Measurements from ENCODE around the gene PNO1. TPM values are rescaled to one million over a fixed set of nuclear protein-coding genes. Genes with fewer than 3 reads are reported as not detected.

Gene PNO1
- polyA plus RNA-seq, 1 donor (not counting 4 experiments of a cell fraction or from before 2014, with no cell fraction given), result 22.5 TPM

DNA sequence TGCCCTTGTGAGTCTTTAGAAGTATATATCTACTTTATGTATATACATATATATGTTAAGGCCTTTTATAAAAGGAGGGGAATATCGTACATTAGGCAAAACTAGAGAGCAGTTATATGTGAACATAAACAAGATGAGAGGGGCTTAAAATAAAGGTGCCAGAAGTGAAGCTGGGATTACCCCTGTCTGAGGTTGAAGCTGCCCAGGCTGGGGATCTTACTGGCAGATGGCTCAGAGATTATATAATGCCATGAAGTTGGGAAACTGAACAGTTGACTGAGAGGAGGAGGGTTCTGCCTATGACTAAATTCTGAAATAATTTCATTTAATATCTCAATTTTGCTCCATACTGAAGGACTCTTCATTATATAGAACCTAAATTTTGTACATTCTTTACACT is 6.0 kb downstream of the PNO1 start:
- dilution Hi-C loops (cut with MboI; ENCODE audit: extremely low pct_ligation_motif_present, low sequenced_read_pairs), result no loop called here
- H3K4me2 ChIP-seq (ENCODE audit: control insufficient read depth, extremely low read depth, insufficient read depth, low read depth, low read length), result no peak overlapping the region
- H3K79me2 ChIP-seq (ENCODE audit: control insufficient read depth, insufficient read depth, low read length), result peaks cover 26% of the 10 kb centered on the region

DNA sequence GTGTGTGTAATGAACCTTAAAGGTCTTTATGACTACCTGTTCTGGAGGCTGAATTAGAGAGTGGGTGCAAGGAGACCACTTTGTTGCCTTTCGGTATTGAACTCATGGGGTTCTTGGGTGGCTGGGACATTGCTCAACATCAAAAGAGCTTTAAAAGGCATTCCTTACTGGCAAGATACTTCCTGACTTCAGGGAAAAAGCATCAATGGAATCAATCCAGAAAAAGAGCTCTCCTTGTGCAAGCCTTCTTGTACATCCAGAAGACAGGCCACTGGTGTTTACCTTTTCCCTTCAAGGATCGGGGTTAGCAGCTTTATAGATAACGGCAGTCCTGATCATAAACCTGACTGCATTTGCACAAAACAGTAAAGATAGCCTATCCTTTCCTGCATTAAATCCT is 9.5 kb downstream of the PNO1 start:
- no peak overlapping the region for H3K27ac ChIP-seq (ENCODE audit: control insufficient read depth, insufficient read depth, low read length)
- no peaks in the 10 kb centered on the region for H3K9me1 ChIP-seq (ENCODE audit: control insufficient read depth, extremely low read depth, insufficient read depth, low read length)
- H3K79me2 ChIP-seq (ENCODE audit: control insufficient read depth, insufficient read depth, low read length), result peaks cover 9% of the 10 kb centered on the region
- peaks cover under 1% of the 10 kb centered on the region for H3K4me1 ChIP-seq (ENCODE audit: control insufficient read depth, extremely low read depth, insufficient read depth, low read length)
- H3K4me2 ChIP-seq (ENCODE audit: control insufficient read depth, extremely low read depth, insufficient read depth, low read depth, low read length), result no peak overlapping the region
- no peaks in the 10 kb centered on the region for H3K9me3 ChIP-seq (ENCODE audit: control insufficient read depth, low read depth, low read length)
- H4K20me1 ChIP-seq (ENCODE audit: control insufficient read depth, extremely low read depth, insufficient read depth, low read length), result no peaks in the 10 kb centered on the region
- no peak overlapping the region for H2AFZ ChIP-seq (ENCODE audit: control insufficient read depth, low read length)
- no peak for TF ChIP-seq EZH2 (IDR thresholded peaks at IDR 0.05; ENCODE audit: low read length)
- TF ChIP-seq, protein P1, sequence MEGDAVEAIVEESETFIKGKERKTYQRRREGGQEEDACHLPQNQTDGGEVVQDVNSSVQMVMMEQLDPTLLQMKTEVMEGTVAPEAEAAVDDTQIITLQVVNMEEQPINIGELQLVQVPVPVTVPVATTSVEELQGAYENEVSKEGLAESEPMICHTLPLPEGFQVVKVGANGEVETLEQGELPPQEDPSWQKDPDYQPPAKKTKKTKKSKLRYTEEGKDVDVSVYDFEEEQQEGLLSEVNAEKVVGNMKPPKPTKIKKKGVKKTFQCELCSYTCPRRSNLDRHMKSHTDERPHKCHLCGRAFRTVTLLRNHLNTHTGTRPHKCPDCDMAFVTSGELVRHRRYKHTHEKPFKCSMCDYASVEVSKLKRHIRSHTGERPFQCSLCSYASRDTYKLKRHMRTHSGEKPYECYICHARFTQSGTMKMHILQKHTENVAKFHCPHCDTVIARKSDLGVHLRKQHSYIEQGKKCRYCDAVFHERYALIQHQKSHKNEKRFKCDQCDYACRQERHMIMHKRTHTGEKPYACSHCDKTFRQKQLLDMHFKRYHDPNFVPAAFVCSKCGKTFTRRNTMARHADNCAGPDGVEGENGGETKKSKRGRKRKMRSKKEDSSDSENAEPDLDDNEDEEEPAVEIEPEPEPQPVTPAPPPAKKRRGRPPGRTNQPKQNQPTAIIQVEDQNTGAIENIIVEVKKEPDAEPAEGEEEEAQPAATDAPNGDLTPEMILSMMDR (optimal IDR thresholded peaks at IDR 0.05 in 1 of 3, IDR thresholded peaks at IDR 0.05 in 1 of 3, conservative IDR thresholded peaks at IDR 0.05 in 1 of 3; ENCODE audit: extremely low read depth in 1 of 3, insufficient read depth in 2 of 3, low read length in 3 of 3), result no peak
- no peak for DNase-seq (ENCODE audit: low read depth, low spot score)
- H3K4me3 ChIP-seq (ENCODE audit: control insufficient read depth in 2 of 3, extremely low read depth in 1 of 3, insufficient read depth in 2 of 3, low read depth in 1 of 3, low read length in 3 of 3), result no peak overlapping the region
- dilution Hi-C loops (cut with MboI; ENCODE audit: extremely low pct_ligation_motif_present, low sequenced_read_pairs), result no loop called here
- peaks cover 7 to 20% of the 10 kb centered on the region in 2 experiments for H3K36me3 ChIP-seq (ENCODE audit: control insufficient read depth in 2 of 2, extremely low read depth in 1 of 2, insufficient read depth in 2 of 2, low read length in 2 of 2)
- no peaks in the 10 kb centered on the region for H3K27me3 ChIP-seq (ENCODE audit: control insufficient read depth, extremely low read depth, insufficient read depth, low read length)
- H3K9ac ChIP-seq (ENCODE audit: control insufficient read depth, extremely low read depth, insufficient read depth, low read length), result no peak overlapping the region
- no peak for FAIRE-seq

More for the DNA sequence above, 6.0 kb downstream of the PNO1 start:
- H3K27ac ChIP-seq (ENCODE audit: control insufficient read depth, insufficient read depth, low read length), result no peak overlapping the region
- no peaks in the 10 kb centered on the region for H3K9me1 ChIP-seq (ENCODE audit: control insufficient read depth, extremely low read depth, insufficient read depth, low read length)
- TF ChIP-seq EZH2 (IDR thresholded peaks at IDR 0.05; ENCODE audit: low read length), result no peak
- TF ChIP-seq, protein P1 (optimal IDR thresholded peaks at IDR 0.05 in 1 of 3, IDR thresholded peaks at IDR 0.05 in 1 of 3, conservative IDR thresholded peaks at IDR 0.05 in 1 of 3; ENCODE audit: extremely low read depth in 1 of 3, insufficient read depth in 2 of 3, low read length in 3 of 3), result no peak
- DNase-seq (ENCODE audit: low read depth, low spot score), result no peak
- no peaks in the 10 kb centered on the region for H3K27me3 ChIP-seq (ENCODE audit: control insufficient read depth, extremely low read depth, insufficient read depth, low read length)
- H3K4me3 ChIP-seq (ENCODE audit: control insufficient read depth in 2 of 3, extremely low read depth in 1 of 3, insufficient read depth in 2 of 3, low read depth in 1 of 3, low read length in 3 of 3), result no peak overlapping the region
- no peaks in the 10 kb centered on the region for H3K9me3 ChIP-seq (ENCODE audit: control insufficient read depth, low read depth, low read length)
- H2AFZ ChIP-seq (ENCODE audit: control insufficient read depth, low read length), result no peak overlapping the region
- H3K4me1 ChIP-seq (ENCODE audit: control insufficient read depth, extremely low read depth, insufficient read depth, low read length), result peaks cover 6% of the 10 kb centered on the region
- no peaks in the 10 kb centered on the region for H4K20me1 ChIP-seq (ENCODE audit: control insufficient read depth, extremely low read depth, insufficient read depth, low read length)
- no peak for FAIRE-seq
- peaks cover 9 to 26% of the 10 kb centered on the region in 2 experiments for H3K36me3 ChIP-seq (ENCODE audit: control insufficient read depth in 2 of 2, extremely low read depth in 1 of 2, insufficient read depth in 2 of 2, low read length in 2 of 2)
- H3K9ac ChIP-seq (ENCODE audit: control insufficient read depth, extremely low read depth, insufficient read depth, low read length), result no peak overlapping the region
